DMS153 treated with DMSO at 0.1 percent for 48 hours (cell line): ENCODE measurements around the gene ABCG1.

ENCODE experiments used
- DNase-seq: peaks from one replicate; lab custom pipeline; 2025; ENCODE audit not compliant: unreplicated experiment; lab: John Stamatoyannopoulos, UW

ABCG1 gene

DNA sequence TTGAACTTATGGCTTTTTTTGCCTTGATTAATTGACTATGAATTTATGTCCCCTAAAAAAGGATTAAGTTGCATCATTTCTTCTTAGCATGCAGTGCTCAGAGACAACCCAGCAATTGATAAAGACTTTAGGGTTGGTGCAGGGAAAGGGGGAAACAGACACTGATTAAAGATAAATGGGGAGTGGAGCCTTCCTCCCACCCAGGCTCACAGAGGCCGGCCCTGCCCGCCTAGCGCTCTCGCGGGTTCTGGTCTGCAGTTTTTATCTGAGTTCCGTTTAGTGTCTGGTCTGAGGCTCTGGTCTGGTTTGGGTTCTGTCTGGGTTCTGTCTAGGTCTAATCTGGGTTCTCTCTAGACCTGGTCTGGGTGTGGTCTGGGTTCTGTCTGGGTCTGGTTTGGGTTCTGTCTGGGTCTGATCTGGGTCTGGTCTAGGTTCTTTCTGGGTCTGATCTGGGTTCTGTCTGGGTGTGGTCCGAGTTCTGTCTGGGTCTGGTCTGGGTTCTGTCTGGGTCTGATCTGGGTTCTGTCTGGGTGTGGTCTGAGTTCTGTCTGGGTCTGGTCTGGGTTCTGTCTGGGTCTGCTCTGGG lies 48.1 kb downstream of the ABCG1 start:
- no peak for DNase-seq

DNA sequence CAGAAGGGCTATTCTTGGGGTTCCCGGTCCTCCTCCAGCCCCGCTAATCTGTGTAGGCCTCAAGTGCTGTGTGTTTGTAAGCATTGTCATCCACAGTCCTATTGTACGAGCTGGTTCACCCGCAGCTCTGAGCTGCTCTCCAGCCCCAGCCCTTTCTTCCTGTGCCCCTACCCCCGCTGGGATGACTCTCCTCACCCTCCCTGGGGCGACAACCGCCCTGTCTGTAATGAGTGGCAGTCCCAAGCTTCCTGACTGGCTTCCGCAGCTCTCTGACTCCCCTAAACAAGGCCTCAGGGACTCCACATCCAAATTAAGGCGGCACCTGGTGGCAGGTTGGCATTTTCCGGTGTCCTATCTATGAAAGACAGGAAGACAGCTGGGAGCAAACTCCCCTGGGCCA lies 50.4 kb downstream of the ABCG1 start:
- DNase-seq = peak; percentile 45

DNA sequence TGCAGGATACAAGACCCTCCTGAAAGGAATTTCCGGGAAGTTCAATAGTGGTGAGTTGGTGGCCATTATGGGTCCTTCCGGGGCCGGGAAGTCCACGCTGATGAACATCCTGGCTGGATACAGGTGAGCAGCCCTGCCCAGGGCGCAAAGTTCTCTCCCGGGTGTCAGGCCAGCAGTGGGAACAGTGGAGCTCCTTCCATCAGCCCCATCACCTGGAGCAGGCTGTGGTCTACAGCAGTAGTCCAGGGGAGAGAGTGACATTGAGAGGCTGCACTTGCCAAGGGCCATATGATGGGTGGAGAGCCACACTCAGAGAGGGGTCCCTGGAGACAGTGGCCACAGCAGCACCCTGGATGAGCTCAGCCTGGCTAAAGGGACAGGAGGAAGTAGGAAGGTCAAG lies 52.1 kb downstream of the ABCG1 start:
- DNase-seq = no peak

DNA sequence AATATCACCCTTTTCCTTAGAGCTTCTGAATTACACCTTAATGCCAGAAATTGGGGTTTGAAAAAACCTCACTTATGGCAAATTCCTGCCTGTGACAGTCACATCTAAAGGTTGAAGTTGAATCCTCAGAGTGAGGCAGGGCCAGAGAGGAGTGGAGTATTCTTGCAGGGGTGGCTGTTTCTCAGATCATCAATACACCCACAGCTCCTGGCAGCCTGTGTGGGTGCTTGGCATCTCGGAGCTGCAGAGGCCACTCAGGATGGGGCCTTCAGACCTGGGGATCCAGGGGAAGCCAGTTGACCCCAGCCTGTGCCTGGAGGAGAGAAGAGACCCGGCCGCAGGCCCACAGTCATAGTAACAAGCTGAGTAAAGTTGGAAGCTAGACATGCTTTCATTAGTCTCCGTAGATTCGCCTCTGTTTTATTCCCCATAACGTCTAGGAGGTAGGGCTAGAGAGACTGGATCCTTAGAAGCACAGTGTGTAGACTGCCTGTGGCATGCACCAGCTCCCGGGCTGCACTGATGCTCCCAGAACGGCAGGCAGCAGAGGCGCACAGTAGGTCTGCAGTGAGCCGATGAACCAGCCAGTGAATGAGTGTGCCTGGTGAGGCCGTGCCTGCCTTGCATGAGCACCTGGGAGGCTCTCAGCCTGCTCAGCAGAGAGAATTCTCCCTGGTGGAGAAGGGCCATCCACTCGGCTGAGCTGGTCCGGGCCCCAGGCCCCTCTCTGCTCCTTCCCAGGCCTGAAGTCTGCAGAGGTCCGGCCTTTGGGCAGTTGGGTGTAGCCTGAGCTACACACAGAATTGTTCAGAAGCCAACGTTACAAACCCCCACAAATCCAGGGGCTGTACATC lies 53.4 kb downstream of the ABCG1 start:
- no peak for DNase-seq

DNA sequence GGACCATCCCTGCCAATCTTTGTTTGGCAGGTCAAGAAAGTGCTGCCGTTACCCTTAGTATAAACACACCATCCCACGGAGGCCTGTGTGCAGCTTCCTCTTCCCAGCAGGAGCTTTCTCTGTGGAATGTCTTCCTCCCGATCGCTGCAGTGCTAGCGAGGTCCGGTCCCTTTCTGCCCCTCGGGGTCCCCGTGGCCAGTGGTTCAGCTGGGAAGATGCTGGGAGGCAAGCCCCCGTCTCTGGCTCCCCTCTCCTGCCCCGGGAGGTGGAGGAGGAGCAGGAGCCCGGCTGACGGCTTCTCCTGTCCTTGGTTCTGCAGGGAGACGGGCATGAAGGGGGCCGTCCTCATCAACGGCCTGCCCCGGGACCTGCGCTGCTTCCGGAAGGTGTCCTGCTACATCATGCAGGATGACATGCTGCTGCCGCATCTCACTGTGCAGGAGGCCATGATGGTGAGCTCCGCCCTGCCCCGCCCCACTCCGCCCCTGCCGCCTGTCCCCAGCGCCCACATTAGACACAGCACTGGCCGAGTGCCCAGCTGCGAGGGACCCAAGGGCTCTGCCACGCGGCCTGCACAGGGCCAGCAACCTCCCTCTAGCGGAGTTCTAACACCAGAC lies 54.2 kb downstream of the ABCG1 start:
- no peak for DNase-seq

DNA sequence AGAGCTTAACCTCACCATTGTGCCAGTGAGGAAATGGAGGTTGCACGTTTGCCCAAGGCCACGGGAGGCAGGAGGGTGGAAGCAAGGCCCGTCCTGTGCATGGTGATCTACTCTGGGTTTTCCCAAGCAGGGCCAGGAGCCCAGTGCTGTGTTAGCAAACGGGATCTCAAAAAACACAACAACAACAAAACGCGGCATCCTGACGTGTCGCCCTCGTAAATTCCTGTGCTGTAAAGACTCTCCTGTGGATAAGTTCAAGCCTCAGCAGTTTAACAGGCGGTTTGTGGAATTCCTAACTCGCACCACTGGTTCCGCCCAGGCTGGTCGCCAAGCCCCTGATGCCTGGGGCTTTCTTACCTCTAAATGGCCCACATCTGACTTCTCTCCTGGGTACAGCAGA lies 57.1 kb downstream of the ABCG1 start:
- no peak for DNase-seq

DNA sequence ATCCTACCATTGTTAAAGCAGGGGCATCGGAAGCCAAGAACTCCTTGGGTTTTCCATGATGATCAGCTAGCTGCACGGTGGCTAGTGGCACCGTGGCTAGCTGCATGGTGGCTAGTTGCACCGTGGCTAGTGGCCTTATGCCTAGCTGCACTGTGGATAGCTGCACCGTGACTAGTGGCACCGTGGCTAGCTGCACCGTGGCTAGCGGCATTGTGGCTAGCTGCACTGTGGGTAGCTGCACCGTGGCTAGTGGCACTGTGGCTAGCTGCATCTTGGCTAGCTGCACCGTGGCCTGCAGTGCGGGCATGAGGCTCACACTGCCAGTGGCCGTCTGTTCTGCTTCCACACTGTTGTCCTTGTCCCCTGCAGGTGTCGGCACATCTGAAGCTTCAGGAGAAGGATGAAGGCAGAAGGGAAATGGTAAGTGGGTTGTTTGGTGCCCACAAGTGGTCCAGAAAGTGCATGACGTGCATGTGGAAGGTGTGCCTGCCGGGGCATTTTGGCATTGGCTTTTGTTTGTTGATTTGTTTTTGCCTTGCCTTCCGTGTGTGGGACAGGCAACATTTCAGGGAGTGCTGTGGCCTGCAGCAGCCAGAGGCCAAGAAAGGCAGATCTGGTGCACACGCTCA lies 57.7 kb downstream of the ABCG1 start:
- DNase-seq = no peak

DNA sequence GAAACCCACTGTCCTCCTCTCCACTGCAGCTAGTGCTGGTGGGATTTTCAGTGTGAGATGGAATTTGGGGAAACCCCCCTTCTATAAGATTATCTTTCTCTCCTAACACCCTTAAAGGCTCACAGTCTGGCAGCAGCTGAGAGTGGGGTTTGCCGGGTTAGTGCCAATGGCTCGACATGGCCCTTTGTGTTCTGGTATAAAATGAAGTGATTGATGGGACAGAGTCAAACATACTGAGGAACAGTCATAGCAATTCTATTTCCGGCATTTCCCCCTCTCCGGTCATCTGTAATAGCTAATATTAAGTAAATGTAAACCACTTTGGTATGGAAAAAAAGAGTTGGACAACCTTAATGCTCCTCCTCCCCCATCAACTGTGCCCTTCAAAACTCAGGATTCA lies 58.7 kb downstream of the ABCG1 start:
- no peak for DNase-seq

DNA sequence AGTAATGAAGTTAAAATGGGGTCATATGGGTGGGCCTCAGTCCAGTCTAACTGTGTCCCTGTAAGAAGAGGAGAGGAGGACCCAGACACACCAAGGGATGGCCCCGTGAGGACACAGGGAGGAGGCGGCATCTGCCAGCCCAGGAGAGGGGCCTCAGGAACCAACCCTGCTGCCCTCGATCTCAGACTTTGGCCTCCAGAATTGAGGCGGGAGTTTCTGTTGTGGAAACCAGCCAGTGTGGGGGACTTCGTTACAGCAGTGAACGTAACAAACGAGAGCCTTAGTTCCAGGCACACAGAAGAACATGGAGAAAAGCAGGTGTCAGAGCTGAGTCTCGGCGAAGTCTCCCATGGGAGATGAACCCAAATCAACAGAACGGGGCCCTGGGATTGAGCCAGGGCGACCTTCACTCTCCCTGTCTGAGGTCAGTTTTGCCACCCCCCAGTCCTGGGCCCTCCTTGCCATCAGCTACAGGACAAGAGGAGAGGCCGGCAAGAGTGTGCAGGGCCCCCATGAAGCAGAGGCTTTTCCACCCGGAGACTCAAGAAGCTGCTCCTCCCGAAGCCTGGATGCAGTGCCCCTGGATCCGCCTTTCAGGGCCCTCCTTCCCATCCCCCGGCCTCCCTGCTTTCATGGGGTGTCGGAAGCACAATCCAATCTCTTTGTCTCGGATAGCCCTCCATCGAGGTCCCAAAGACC lies 59.7 kb downstream of the ABCG1 start:
- DNase-seq = no peak

DNA sequence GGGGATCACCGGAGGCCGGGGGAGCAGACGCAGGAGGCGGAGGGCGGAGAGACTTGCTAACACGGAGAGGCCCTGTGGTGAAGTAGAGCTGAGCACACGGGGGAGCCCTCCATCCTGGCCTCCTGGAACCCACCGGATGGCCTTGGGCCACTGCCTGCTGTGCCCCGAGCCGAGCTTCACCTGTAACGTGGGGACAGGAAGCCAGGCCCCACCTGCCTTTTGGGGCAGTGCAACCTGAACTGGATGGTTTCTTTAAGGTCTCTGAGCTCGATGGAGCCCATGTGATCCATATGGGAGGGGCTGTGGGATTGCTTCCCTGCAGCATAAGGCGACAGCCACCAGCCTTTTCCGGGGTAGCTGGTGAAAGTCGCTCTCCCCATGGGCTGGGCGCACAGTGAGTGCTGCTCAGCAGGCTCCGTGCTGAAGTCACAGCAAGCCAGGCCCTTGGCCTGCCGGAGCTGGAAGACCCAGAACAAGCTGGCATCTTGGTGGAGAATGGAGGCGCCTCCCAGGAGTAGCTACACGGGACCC lies 60.5 kb downstream of the ABCG1 start:
- DNase-seq = no peak

DNA sequence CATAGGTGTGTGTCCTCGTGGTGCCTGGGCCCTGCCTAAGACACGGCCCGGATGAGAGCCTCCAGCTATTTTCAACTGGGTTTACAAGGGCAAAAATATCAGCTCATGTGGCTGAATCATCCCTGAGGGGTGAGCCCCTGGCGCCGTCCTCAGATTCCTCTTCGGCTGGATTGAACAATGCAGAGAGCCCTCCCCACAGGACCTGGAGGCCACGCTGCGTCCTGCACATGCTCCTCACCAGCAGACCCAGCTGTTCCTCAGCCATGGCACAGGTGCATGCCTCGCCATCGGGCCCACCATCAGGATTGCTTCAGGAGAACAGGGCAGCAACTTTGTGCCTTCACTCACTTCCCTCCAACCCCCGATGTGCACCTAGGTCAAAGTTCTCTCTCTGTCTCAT lies 60.9 kb downstream of the ABCG1 start:
- no peak for DNase-seq

DNA sequence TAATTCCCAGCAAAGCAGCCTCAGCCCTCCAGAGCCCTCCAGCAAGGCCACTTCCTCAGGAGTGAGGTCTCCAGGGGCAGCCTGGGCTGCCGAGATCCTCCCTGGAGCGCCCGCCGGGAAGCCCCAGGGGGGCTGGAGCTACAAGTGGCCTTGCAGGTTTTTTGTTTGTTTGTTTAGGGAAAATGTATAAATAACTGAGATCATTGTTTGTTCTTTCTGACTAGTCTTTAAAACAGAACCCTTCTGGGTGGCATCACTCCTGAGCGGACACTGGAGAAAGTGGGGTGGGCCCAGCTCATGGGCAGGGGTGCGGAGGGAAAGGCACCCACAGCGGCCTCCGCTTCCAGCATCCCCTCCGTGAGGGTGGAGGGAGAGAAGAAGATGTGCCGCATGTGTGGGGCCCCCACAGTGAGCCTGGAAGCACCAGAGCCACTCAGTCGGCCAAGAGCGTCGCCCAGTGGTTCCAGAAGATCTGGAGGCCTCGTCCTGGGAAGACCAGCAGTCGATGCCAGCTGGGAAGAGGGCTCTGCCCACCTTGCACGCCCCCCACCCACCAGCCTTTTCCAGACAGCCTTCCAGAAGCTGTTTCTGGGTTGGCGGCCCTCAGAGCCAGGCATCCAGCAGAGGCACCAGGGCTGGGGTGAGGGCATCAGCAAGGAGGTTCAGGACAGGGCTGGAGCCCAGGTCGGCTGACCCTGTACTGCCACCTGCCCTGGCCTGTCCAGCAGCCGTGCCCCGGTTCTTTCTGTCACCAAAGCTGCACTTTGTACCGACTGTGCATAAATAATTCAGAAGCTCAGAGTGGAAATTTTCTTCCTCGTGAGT lies 61.6 kb downstream of the ABCG1 start:
- no peak for DNase-seq

DNA sequence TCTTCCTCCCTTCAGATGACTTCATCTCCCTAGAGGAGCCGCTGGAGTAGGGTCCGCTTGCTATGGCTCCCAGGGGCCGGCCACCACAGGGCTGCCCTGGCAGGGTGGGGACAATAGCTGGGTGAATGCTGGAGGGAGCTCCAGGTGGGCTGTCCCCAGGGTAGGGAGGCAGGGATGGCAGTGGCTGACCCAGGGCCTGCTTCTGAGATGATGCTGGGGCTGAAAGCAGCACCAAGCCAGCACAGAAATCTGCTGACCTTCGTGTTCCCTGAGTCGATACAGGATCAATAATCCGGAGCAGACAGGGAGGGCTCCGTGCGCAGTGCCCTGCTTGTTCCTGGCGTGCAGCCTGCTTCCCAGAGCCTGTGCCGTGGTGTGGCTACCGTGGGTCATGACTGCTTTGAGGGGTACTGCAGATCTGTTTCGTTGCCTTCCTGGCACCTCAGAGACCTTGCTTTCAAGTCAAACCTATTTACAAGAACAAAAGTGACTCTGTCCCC lies 62.3 kb downstream of the ABCG1 start:
- DNase-seq = no peak

DNA sequence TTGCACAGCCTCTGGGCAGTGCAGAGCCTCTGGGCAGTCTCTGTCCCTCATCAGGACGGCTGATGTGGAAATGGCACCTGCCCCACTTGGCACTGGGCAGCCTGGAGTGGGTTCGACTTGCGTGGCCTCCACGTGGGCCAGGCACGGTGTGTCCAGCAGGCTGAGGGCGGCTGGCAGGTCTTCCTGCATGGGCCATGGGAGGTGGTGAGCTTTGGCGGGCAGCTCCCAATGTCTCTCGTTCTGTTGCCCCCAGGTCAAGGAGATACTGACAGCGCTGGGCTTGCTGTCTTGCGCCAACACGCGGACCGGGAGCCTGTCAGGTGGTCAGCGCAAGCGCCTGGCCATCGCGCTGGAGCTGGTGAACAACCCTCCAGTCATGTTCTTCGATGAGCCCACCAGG lies 63.1 kb downstream of the ABCG1 start:
- no peak for DNase-seq

DNA sequence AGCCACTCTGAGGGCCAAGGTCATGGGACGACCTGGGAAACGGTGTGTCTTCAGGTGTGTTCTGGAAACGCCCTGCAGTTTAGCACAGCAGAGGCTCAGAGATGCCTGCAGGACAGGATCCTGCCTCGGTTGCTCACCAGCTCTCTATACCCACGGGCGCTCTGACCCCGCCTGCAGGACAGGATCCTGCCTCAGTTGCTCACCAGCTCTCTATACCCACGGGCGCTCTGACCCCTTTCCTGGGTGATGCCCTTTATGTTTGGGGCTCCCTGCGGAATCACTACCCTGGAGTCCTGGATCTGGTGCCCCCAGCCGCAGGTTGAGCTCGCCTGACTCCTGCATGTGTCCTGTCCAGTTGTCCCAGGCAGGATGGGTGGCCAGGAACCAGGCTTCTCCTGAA lies 63.8 kb downstream of the ABCG1 start:
- DNase-seq = no peak

DNA sequence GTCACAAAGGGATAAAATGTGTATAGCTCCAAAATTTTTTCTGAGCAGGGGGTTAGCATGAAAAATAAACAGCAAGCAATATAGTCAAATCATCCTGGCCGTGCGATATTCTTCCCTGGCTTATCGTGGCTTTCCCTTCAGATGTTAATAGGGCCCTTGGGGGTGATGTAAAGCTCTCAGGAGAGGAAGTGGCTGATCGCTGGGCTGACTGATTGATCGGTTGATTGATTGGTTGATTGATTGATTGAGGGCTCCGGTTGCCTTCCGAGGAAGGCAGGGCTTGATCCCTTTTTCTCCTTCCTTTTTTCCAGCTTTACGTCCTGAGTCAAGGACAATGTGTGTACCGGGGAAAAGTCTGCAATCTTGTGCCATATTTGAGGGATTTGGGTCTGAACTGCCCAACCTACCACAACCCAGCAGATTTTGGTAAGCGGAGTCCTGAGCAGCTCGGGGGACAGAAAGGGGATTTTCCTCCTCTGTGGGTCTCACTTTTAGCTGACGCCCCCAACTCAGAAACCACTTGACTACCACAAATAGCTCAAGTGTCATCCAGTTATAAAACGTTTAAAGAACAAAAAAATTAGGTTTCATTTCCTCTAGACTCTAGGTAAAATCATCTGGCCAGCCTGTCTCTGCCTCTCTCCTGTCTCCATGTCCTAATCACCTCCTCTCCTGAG lies 66.8 kb downstream of the ABCG1 start:
- DNase-seq = no peak

DNA sequence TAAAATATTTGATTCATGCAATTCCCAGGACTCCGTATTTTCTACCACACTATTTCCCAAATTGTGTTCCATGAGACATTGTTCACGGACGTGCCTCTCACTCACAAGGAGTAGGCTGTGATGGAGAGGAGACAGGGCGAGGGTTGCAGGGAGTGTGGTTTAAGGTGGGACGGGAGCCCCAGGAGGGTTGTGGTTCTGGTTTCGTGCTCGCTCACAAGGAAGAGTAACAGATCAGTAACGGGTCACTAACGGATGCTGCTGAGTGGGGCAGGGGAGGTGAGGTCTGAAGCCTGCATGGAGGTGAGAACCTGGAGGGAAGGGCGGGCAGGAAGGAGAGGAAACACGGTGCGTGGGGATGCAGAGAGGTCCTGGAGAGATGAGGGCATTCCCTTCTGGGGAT lies 67.5 kb downstream of the ABCG1 start:
- DNase-seq = no peak

DNA sequence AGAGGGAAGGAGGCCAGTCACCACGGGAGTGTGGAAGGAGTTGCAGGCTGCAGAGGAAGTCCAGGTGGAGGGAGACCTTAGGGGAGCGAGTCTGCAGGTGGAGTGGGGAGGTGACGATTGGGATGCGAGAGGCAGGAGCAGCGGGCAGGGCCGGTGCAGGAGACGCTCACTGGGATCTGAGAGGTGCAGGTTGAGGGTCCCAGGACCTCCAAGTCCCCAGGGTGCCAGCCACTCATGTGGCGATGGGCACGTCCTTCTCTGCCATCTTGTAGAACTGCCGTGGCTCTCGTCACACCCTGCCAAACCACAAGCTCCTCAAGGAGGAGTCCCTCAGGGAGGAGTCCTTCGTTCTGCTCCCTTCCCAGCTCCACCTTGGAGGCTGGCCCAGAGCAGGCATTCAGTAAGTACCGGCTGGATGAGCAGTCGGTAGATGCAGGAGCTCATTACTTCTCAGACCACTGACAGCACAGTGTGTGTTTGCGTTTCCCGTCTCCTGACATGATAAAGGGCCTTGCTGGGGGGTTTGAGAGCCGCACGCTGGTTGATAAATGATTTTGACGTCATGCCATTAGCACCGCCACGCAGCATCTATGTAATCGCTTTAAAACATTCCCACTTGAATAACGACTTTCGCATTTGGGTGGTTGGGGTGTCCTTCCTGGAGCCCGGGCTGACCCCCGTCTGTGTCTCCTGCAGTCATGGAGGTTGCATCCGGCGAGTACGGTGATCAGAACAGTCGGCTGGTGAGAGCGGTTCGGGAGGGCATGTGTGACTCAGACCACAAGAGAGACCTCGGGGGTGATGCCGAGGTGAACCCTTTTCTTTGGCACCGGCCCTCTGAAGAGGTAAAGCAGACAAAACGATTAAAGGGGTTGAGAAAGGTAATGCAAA lies 68.5 kb downstream of the ABCG1 start:
- DNase-seq = no peak

DNA sequence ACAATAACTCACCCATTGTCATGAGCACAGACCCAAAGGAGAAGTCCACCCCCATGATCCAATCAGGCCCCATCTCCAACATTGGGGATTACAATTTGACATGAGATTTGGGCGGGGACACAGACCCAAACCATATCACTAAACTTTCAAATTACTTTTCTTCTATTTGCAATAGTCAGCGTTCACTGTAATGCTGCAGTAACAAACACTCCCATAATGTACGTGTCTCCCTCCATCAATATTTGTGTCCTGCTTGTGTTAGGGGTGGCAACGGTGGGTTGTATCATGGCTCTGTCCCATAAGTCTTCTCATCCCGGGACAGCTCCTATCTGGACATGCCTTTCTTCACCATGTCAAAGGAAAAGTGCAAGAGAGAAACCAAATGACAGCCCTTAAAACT lies 70.0 kb downstream of the ABCG1 start:
- DNase-seq = no peak
